ENCODE results near the gene ANXA11. TPM values are rescaled to one million over a fixed set of nuclear protein-coding genes. Genes with fewer than 3 reads are reported as not detected.
A peak's percentile ranks its signal among the peaks of the same experiment; 100 is the strongest.

ANXA11 gene
- total and polyA plus RNA-seq, 2 of the 8 experiments (the other 6 are each of a cell fraction or from before 2014, with no cell fraction given), result 40.5 to 84.9 TPM

DNA sequence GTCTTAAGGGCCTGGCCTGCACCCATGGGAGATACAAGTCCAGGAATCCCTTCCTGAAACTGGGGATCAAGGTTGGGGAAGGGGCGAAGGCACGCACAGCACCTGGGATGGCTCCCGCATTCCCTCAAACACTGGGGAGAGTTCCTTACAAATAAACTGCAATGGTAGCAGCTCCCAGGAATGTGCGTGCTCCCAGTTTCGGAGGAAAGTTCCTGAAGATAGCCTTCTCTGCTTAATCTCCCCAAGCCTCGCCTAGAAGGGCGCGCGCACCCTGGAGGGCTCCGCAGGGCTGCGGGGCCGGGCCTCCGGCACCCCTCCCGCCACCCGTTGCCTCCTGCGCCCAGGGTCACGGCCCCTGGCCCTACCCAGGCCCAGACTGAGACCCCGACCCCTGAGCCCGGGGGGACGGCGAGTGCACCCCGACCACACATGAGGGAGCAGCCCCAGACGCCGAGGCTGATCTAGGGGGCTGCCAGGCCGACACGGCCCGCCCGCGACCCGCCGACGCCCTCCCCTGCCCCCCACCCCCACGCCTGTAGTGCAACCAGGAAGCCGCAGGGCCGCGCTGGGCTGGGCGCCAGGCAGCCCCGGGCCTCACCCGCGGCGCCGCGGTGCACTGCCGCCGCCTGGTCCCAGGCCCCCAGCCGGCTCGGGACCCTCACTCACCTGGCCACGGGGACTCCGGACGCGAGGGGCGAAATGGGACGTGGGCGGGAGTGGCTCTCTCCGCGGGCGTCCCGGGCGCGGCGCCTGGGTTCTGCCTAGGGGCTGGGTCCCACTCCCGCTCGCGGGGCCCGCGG, 460 bp downstream of the ANXA11 start:
- H3K4me2 ChIP-seq (ENCODE audit: insufficient read depth in 1 of 2, low read depth in 2 of 2, low read length in 2 of 2), result peak overlapping the region; percentile 91 to 99
- FAIRE-seq, result no peak
- H2AK5ac ChIP-seq (ENCODE audit: low read depth, low read length), result no peak overlapping the region
- peak overlapping the region; percentile 65 to 81 (median 75) for H3K4me3 ChIP-seq (ENCODE audit: extremely low read depth in 1 of 4, insufficient read depth in 2 of 4, low read depth in 3 of 4, low read length in 4 of 4)
- no peak overlapping the region; the same call in 1 of the 2 replicates for H3K27ac ChIP-seq (ENCODE audit: low read depth, low read length)
- H3K79me2 ChIP-seq (ENCODE audit: control insufficient read depth in 1 of 2, insufficient read depth in 2 of 2, low read length in 2 of 2), result peaks cover 3 to 39% of the 10 kb centered on the region in 2 experiments; a peak in 3 of 4 replicates
- H2AFZ ChIP-seq (ENCODE audit: low read length), result no peak overlapping the region
- peaks cover 0 to 17% (median 10%) of the 10 kb centered on the region in 4 experiments; a peak in 6 of 7 replicates for H3K27me3 ChIP-seq (replicated peaks in 1 of 4; ENCODE audit: control insufficient read depth in 3 of 4, extremely low read depth in 1 of 4, insufficient read depth in 3 of 4, low read length in 3 of 4)
- DNase-seq (ENCODE audit: low read depth in 1 of 2, low spot score in 2 of 2), result no peak
- no peak overlapping the region for H2BK20ac ChIP-seq (ENCODE audit: low read length)
- H3K4ac ChIP-seq (replicated peaks; ENCODE audit: insufficient read length, low read depth, low read length), result no peak overlapping the region
- H4K91ac ChIP-seq (replicated peaks; ENCODE audit: insufficient read length, low read length), result no peak overlapping the region
- H3K56ac ChIP-seq (replicated peaks; ENCODE audit: insufficient read length, low read depth, low read length), result peak overlapping the region; percentile 39
- H4K5ac ChIP-seq (ENCODE audit: insufficient read length, low read depth, low read length), result no peak overlapping the region
- H3K14ac ChIP-seq (ENCODE audit: insufficient read length), result peak overlapping the region; percentile 12
- peak overlapping the region; percentile 92; the same call in 1 of the 2 replicates for H3K18ac ChIP-seq (ENCODE audit: extremely low read depth, low read length)
- no peaks in the 10 kb centered on the region for H3K9me3 ChIP-seq (ENCODE audit: insufficient read depth in 2 of 2, low read depth in 1 of 2, low read length in 1 of 2)
- CTCF ChIA-PET (ENCODE audit: partially characterized antibody), result interaction anchor here (1.0 to 4.5 kb wide), 7 partner anchors 10 to 145 kb away, joined by 3 to 20 read pairs (median 6); no protein-coding TSS in a partner anchor
- peak overlapping the region; percentile 40; the same call in 1 of the 2 replicates for H2BK12ac ChIP-seq (ENCODE audit: low read depth, low read length)
- H2BK120ac ChIP-seq (replicated peaks; ENCODE audit: low read depth, low read length), result no peak overlapping the region
- H3K9ac ChIP-seq (replicated peaks in 1 of 4; ENCODE audit: extremely low read depth in 1 of 4, low read depth in 3 of 4, low read length in 3 of 4), result peak overlapping the region; percentile 42 to 86 (median 72)
- peak overlapping the region; percentile 55; the same call in 1 of the 2 replicates for H2BK5ac ChIP-seq (ENCODE audit: low read depth, low read length)
- POLR2A ChIA-PET (ENCODE audit: partially characterized antibody), result interaction anchor here (1.0 to 2.9 kb wide), 6 partner anchors 10 to 133 kb away, joined by 3 to 16 read pairs (median 6); no protein-coding TSS in a partner anchor
- peak overlapping the region; percentile 45 for H4K8ac ChIP-seq (ENCODE audit: extremely low read depth, insufficient read depth, low read length)
- 1% methylated on average over 42 of the region's 66 CpGs; no CpG with 5 or more reads in 1 of the 2 experiments for WGBS, 2 experiments (ENCODE audit: extremely low coverage in 1 of 2, insufficient coverage in 1 of 2, insufficient read length in 1 of 2, insufficient replicate concordance in 2 of 2, low coverage in 1 of 2, low lambda C conversion rate in 2 of 2, missing lambda C conversion rate in 1 of 2)
- TF ChIP-seq PHF8 (conservative IDR thresholded peaks at IDR 0.05; ENCODE audit: low read depth, low read length), result peak; percentile 63
- TF ChIP-seq EZH2 (IDR thresholded peaks at IDR 0.05; ENCODE audit: low read depth, low read length, severe bottlenecking), result peak; percentile 13
- peak; percentile 71; the same call in 1 of the 2 replicates for TF ChIP-seq RBBP5 (IDR thresholded peaks at IDR 0.05; ENCODE audit: borderline replicate concordance, low read depth, low read length)
- TF ChIP-seq MAX (IDR thresholded peaks at IDR 0.05), result no peak
- no peak for TF ChIP-seq SRF (IDR thresholded peaks at IDR 0.05; ENCODE audit: low read depth, low read length)
- TF ChIP-seq POLR2AphosphoS5 (IDR thresholded peaks at IDR 0.05; ENCODE audit: low read depth, low read length), result 0 out of 2 replicates have a peak, but pooled peaks have one; percentile 9
- TF ChIP-seq SIRT6 (IDR thresholded peaks at IDR 0.05; ENCODE audit: low read length), result no peak
- H4K20me1 ChIP-seq (replicated peaks in 1 of 2; ENCODE audit: control insufficient read depth in 1 of 2, insufficient read depth in 2 of 2, low read length in 2 of 2), result peaks cover 0 to 13% of the 10 kb centered on the region in 2 experiments
- H2BK15ac ChIP-seq (ENCODE audit: low read length), result no peak overlapping the region
- H3K36me3 ChIP-seq (ENCODE audit: control insufficient read depth in 2 of 4, insufficient read depth in 4 of 4, low read length in 3 of 4), result no peaks in the 10 kb centered on the region; a peak in 1 of 8 replicates
- H3K23ac ChIP-seq (ENCODE audit: insufficient read length), result no peak overlapping the region
- peaks cover 12% of the 10 kb centered on the region for H3K23me2 ChIP-seq (ENCODE audit: low read depth, low read length)
- peaks cover 7% of the 10 kb centered on the region; the same call in 1 of the 2 replicates for H3K79me1 ChIP-seq (ENCODE audit: low read depth, low read length)
- H3K4me1 ChIP-seq (replicated peaks in 1 of 4; ENCODE audit: control insufficient read depth in 3 of 4, insufficient read depth in 4 of 4, low read length in 3 of 4), result peaks cover 10 to 18% (median 14%) of the 10 kb centered on the region in 4 experiments
